ENCODE measurements around the gene HIVEP3. TPM values are rescaled to one million over a fixed set of nuclear protein-coding genes. Genes with fewer than 3 reads are reported as not detected.

The HIVEP3 gene
- total RNA-seq, 2 donors from 2014 or later, result 0.13 to 0.99 TPM

- no peak overlapping the region for H3K9ac ChIP-seq (ENCODE audit: extremely low read depth, low read length, poor library complexity, severe bottlenecking)
- H3K27ac Mint-ChIP-seq, result no peak overlapping the region
- H3K27ac ChIP-seq (ENCODE audit: low read depth, low read length), result no peak overlapping the region
- WGBS, 2 experiments (ENCODE audit: insufficient coverage in 1 of 2, insufficient read length in 1 of 2), result 90 to 94% methylated on average over 10 to 24 of the region's 24 CpGs
- no peaks in the 10 kb centered on the region for H3K27me3 ChIP-seq (ENCODE audit: control insufficient read depth, insufficient read depth, low read length, poor library complexity, severe bottlenecking)
- H3K9me3 Mint-ChIP-seq, result no peaks in the 10 kb centered on the region
- H3K36me3 Mint-ChIP-seq (ENCODE audit: low read depth), result no peaks in the 10 kb centered on the region
- H3K4me1 Mint-ChIP-seq, result no peaks in the 10 kb centered on the region
- TF ChIP-seq CTCF (conservative IDR thresholded peaks at IDR 0.05), result peak; percentile 39
- H3K27me3 Mint-ChIP-seq (ENCODE audit: insufficient read depth), result no peaks in the 10 kb centered on the region
- H3K36me3 ChIP-seq (ENCODE audit: control insufficient read depth, insufficient read depth, low read length), result no peaks in the 10 kb centered on the region
- peak; percentile 68 for DNase-seq
- no peaks in the 10 kb centered on the region for H3K9me3 ChIP-seq (ENCODE audit: control insufficient read depth, low read length)
- H3K4me3 ChIP-seq (ENCODE audit: low read length), result no peak overlapping the region
- H3K4me1 ChIP-seq (ENCODE audit: control insufficient read depth, insufficient read depth, low read length), result no peaks in the 10 kb centered on the region
- no peak overlapping the region for H3K4me3 Mint-ChIP-seq
These were observed 191.6 kb downstream of the HIVEP3 start for GRCh38 chr1:41726899-41727748.

- no peaks in the 10 kb centered on the region for H3K9me3 Mint-ChIP-seq
These were observed 192.4 kb downstream of the HIVEP3 start for GRCh38 chr1:41726292-41726691.

DNA sequence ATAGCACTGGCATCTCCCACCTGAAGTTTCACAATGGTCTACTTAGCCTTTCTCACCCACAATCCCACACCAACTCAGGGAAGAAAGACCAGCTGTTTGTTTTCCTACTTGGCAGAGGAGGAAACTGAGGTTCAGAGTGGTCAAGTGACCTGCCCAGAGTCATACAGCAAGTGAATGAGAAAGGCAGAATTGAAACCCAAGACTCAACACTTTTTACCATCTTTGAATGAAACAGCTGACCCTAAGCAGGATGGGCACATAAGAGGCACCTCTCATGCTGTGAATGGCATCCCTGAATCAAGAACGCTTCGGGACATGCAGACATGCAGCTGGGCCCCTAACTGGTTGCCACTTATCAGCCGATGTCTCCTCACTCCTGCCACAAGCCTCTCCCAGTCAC lies 193.8 kb downstream of the HIVEP3 start:
- H3K27me3 Mint-ChIP-seq (ENCODE audit: insufficient read depth), result no peaks in the 10 kb centered on the region
- H3K4me3 ChIP-seq (ENCODE audit: low read length), result no peak overlapping the region
- no peak overlapping the region for H3K9ac ChIP-seq (ENCODE audit: extremely low read depth, low read length, poor library complexity, severe bottlenecking)
- H3K36me3 ChIP-seq (ENCODE audit: control insufficient read depth, insufficient read depth, low read length), result no peaks in the 10 kb centered on the region
- H3K4me1 Mint-ChIP-seq, result no peaks in the 10 kb centered on the region
- 91 to 100% methylated on average over 3 of the region's 3 CpGs for WGBS, 2 experiments (ENCODE audit: insufficient coverage in 1 of 2, insufficient read length in 1 of 2)
- no peak overlapping the region for H3K27ac ChIP-seq (ENCODE audit: low read depth, low read length)
- no peak overlapping the region for H3K4me3 Mint-ChIP-seq
- no peaks in the 10 kb centered on the region for H3K4me1 ChIP-seq (ENCODE audit: control insufficient read depth, insufficient read depth, low read length)
- no peak overlapping the region for H3K27ac Mint-ChIP-seq
- no peak for TF ChIP-seq CTCF (conservative IDR thresholded peaks at IDR 0.05)
- no peaks in the 10 kb centered on the region for H3K9me3 ChIP-seq (ENCODE audit: control insufficient read depth, low read length)
- DNase-seq, result no peak
- no peaks in the 10 kb centered on the region for H3K27me3 ChIP-seq (ENCODE audit: control insufficient read depth, insufficient read depth, low read length, poor library complexity, severe bottlenecking)
- H3K9me3 Mint-ChIP-seq, result no peaks in the 10 kb centered on the region
- H3K36me3 Mint-ChIP-seq (ENCODE audit: low read depth), result no peaks in the 10 kb centered on the region

More at GRCh38 chr1:41726292-41726691, 192.4 kb downstream of the HIVEP3 start:
- Histone ChIP-seq H3K4me1 (ENCODE audit: control insufficient read depth, insufficient read depth, low read length) (no peaks in the 10 kb centered on the region), H3K27ac (ENCODE audit: low read depth, low read length) (no peak overlapping the region), H3K27me3 (ENCODE audit: control insufficient read depth, insufficient read depth, low read length, poor library complexity, severe bottlenecking) (no peaks in the 10 kb centered on the region), H3K4me3 (ENCODE audit: low read length) (no peak overlapping the region), H3K36me3 (ENCODE audit: control insufficient read depth, insufficient read depth, low read length) (no peaks in the 10 kb centered on the region), H3K9me3 (ENCODE audit: control insufficient read depth, low read length) (no peaks in the 10 kb centered on the region), H3K9ac (ENCODE audit: extremely low read depth, low read length, poor library complexity, severe bottlenecking) (no peak overlapping the region)
- DNase-seq, result no peak
- Mint-ChIP-seq H3K4me1 (no peaks in the 10 kb centered on the region), H3K36me3 (ENCODE audit: low read depth) (no peaks in the 10 kb centered on the region), H3K27me3 (ENCODE audit: insufficient read depth) (no peaks in the 10 kb centered on the region), H3K27ac (no peak overlapping the region), H3K4me3 (no peak overlapping the region)
- WGBS, 2 experiments (ENCODE audit: insufficient coverage in 1 of 2, insufficient read length in 1 of 2), result 91 to 92% methylated on average over 3 to 4 of the region's 4 CpGs
- TF ChIP-seq CTCF (conservative IDR thresholded peaks at IDR 0.05), result no peak
